Testis (tissue), 2 donors: ENCODE measurements around the gene PIK3CD.

Experiments
- POLR2A ChIP-seq: fragments of 450-650 bp; IDR thresholded peaks from one replicate; pipeline ENCODE4 v1.6.1; 2017; ENCODE audit warnings: antibody characterized with exemption, mild to moderate bottlenecking, moderate library complexity
- TF ChIP-seq, protein P1 (sequence below), 3 experiments: fragments of 450-650 bp in 2 of 3; fragments of 200-600 bp in 1 of 3; sonication (generic) in 1 of 3; IDR thresholded peaks; one replicate each; pipeline ENCODE4 v1.5.1; 2016 to 2019; ENCODE audit warnings: antibody characterized with exemption in 3 of 3, mild to moderate bottlenecking in 2 of 3, moderate library complexity in 1 of 3

DNA sequence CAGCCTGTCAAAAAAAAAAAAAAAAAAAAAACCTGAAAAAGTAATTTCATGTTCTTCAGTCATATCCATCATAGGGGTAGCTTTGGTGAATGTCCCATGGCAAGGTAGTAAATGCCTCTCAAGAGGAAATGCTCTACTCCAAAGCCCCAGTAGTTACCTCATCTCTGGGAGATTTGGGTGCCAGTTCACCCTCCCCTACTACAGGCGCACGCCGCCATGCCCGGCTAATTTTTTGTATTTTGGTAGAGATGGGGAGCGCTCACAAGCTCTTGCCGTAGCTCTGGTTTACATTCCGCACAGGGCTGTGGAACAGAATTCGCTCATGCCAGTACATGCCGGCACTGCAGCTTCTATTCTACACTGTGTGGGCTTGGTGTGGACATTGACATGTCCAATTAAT, 13.7 kb downstream of the PIK3CD start:
- TF ChIP-seq, protein P1, sequence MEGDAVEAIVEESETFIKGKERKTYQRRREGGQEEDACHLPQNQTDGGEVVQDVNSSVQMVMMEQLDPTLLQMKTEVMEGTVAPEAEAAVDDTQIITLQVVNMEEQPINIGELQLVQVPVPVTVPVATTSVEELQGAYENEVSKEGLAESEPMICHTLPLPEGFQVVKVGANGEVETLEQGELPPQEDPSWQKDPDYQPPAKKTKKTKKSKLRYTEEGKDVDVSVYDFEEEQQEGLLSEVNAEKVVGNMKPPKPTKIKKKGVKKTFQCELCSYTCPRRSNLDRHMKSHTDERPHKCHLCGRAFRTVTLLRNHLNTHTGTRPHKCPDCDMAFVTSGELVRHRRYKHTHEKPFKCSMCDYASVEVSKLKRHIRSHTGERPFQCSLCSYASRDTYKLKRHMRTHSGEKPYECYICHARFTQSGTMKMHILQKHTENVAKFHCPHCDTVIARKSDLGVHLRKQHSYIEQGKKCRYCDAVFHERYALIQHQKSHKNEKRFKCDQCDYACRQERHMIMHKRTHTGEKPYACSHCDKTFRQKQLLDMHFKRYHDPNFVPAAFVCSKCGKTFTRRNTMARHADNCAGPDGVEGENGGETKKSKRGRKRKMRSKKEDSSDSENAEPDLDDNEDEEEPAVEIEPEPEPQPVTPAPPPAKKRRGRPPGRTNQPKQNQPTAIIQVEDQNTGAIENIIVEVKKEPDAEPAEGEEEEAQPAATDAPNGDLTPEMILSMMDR (IDR thresholded peaks at IDR 0.05) = no peak
- TF ChIP-seq POLR2A = no peak
